Tibial artery (tissue), 4 donors: ENCODE measurements around the gene RNASEH2A.
A peak's percentile ranks its signal among the peaks of the same experiment; 100 is the strongest.

ENCODE experiments used
- DNase-seq, 2 donors: peaks; one replicate each; pipeline ENCODE4 v3.0.0-alpha.2; 2019
- H3K27ac ChIP-seq, 2 donors: fragments of 200-600 bp; sonication (generic) in 1 of 2; 1 replicate in 1 of 2; 2 replicates in 1 of 2; pipeline ENCODE4 v1.5.1; 2018 to 2019; ENCODE audit warnings: mild to moderate bottlenecking in 1 of 2
- H3K27me3 ChIP-seq, 2 donors: fragments of 200-600 bp; sonication (generic) in 1 of 2; one replicate each; pipeline versions ENCODE4 v1.5.1 to v1.6.0; 2016 to 2019
- H3K36me3 ChIP-seq, 3 donors: fragments of 200-600 bp; sonication (generic) in 2 of 3; one replicate each; pipeline ENCODE4 v1.5.1; 2016 to 2019; ENCODE audit warnings: mild to moderate bottlenecking in 2 of 3
- H3K4me1 ChIP-seq, 4 donors: fragments of 200-600 bp; sonication (generic) in 2 of 4; 1 replicate in 3 of 4; 2 replicates in 1 of 4; pipeline ENCODE4 v1.5.1; 2016 to 2019
- H3K4me3 ChIP-seq, 2 donors: fragments of 200-600 bp; sonication (generic) in 1 of 2; 1 replicate in 1 of 2; 2 replicates in 1 of 2; pipeline ENCODE4 v1.5.1; 2018 to 2019; ENCODE audit warnings: mild to moderate bottlenecking in 2 of 2
- H3K9me3 ChIP-seq, 3 donors: fragments of 200-600 bp; sonication (generic) in 1 of 3; one replicate each; pipeline ENCODE4 v1.5.1; 2016 to 2019
- intact Hi-C: fragments of 100-400 bp; cut with DNase I; formaldehyde crosslinking; loops from one replicate; pipeline ENCODE4 v1.15.0; 2023; ENCODE audit warnings: low total_unique reads
- TF ChIP-seq, protein P1 (sequence below), 2 experiments: fragments of 200-600 bp in 1 of 2; fragments of 450-650 bp in 1 of 2; IDR thresholded peaks; one replicate each; pipeline ENCODE4 v1.5.1; 2017 to 2019; ENCODE audit warnings: antibody characterized with exemption in 2 of 2, mild to moderate bottlenecking in 1 of 2, moderate library complexity in 1 of 2

The RNASEH2A gene

GRCh38 chr19:12785431-12786031, 20.9 kb upstream of the RNASEH2A start:
- H3K4me3 ChIP-seq: no peak overlapping the region
- TF ChIP-seq, protein P1, sequence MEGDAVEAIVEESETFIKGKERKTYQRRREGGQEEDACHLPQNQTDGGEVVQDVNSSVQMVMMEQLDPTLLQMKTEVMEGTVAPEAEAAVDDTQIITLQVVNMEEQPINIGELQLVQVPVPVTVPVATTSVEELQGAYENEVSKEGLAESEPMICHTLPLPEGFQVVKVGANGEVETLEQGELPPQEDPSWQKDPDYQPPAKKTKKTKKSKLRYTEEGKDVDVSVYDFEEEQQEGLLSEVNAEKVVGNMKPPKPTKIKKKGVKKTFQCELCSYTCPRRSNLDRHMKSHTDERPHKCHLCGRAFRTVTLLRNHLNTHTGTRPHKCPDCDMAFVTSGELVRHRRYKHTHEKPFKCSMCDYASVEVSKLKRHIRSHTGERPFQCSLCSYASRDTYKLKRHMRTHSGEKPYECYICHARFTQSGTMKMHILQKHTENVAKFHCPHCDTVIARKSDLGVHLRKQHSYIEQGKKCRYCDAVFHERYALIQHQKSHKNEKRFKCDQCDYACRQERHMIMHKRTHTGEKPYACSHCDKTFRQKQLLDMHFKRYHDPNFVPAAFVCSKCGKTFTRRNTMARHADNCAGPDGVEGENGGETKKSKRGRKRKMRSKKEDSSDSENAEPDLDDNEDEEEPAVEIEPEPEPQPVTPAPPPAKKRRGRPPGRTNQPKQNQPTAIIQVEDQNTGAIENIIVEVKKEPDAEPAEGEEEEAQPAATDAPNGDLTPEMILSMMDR (IDR thresholded peaks at IDR 0.05): no peak
- peaks cover 5 to 75% (median 71%) of the 10 kb centered on the region in 4 donors for H3K4me1 ChIP-seq
- no peaks in the 10 kb centered on the region for H3K36me3 ChIP-seq
- intact Hi-C loops: no loop called here
- peak overlapping the region; percentile 98 to 99 for H3K27ac ChIP-seq
- H3K9me3 ChIP-seq: no peaks in the 10 kb centered on the region
- H3K27me3 ChIP-seq: no peaks in the 10 kb centered on the region
- no peak for DNase-seq

DNA sequence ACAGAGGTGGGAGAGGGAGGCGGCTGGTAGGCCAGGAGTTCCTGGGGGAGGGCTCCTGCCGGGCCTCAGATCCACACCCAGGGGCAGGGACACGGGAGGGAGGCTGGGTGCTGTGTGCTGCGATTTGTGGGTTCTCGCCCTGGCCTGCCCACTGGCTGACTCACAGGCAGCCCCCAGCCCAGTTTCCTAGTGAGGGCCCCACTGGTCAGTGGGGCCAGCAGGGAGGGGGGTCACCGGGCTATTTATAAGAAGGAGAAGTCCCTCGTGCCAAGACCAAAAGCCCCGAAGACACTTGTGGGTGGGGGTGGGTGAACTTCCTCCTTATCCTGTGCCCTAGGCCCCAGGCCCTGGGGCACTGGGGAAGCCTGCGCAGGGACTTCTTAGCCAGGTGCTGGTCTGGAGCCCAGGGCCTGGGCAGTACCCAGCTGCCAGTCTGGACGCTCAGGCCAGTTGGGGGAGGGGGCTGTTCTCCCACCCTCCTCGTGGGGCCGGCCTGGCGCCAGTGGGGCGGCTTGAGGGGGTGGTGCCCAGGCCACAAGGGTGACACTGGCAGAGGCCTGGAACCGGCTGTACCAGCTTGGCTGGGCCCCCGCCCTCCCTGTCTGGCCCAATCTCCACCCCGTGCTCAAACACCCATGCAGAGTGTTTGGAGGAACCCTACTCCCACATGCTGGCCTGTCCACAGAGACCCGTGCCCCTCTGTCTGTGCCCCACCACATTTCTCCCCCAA, 20.1 kb upstream of the RNASEH2A start:
- Histone ChIP-seq H3K9me3 (no peaks in the 10 kb centered on the region), H3K4me3 (no peak overlapping the region), H3K27me3 (no peaks in the 10 kb centered on the region), H3K4me1 (peaks cover 5 to 80% (median 73%) of the 10 kb centered on the region in 4 donors), H3K36me3 (no peaks in the 10 kb centered on the region), H3K27ac (peak overlapping the region; percentile 98 to 99)
- DNase-seq: peak; percentile 79 to 95
- TF ChIP-seq, protein P1 (IDR thresholded peaks at IDR 0.05): no peak
- intact Hi-C loops: no loop called here

DNA sequence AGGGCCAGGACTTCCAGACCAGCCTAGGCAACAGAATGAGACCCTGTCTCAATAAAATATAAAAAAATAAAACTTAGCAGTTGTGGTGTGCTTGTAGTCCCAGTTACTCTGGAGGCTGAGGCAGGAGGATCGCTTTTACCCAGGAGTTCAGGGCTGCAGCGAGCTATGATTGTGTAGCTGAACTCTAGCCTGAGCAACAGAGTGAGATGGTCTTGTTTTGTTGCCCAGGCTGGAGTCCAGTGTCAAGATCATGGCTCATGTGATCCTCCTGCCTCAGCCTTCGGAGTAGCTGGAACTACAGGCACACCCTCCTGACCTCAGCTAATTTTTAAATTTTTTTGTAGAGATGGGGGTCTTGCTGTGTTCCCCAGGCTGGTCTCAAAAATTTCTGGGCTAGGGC, 19.4 kb upstream of the RNASEH2A start:
- DNase-seq: no peak
- no peaks in the 10 kb centered on the region for H3K27me3 ChIP-seq
- H3K4me1 ChIP-seq: peaks cover 5 to 77% (median 71%) of the 10 kb centered on the region in 4 donors
- H3K4me3 ChIP-seq: no peak overlapping the region
- TF ChIP-seq, protein P1 (IDR thresholded peaks at IDR 0.05): no peak
- peaks cover 0 to 1% (median under 1%) of the 10 kb centered on the region in 3 donors for H3K36me3 ChIP-seq
- H3K9me3 ChIP-seq: no peaks in the 10 kb centered on the region
- intact Hi-C loops: no loop called here
- H3K27ac ChIP-seq: peak overlapping the region; percentile 98 to 99

DNA sequence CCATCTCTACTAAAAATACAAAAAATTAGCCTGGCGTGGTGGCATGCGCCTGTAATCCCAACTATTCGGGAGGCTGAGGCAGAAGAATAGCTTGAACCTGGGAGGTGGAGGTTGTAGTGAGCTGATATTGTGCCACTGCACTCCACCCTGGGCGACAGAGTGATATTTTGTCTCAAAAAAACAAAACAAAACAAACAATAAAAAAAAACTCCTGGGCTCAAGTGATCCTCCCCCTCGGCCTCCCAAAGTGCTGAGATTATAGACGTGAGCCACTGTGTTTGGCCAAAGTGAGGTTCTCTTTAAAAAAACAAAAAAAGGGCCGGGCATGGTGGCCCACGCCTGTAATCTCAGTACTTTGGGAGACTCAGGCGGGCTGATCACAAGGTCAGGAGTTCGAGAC, 18.9 kb upstream of the RNASEH2A start:
- TF ChIP-seq, protein P1 (IDR thresholded peaks at IDR 0.05): no peak
- peaks cover 5 to 75% (median 68%) of the 10 kb centered on the region in 4 donors for H3K4me1 ChIP-seq
- peak overlapping the region; percentile 98 to 99 for H3K27ac ChIP-seq
- intact Hi-C loops: no loop called here
- H3K36me3 ChIP-seq: peaks cover 0 to 6% (median 5%) of the 10 kb centered on the region in 3 donors
- H3K4me3 ChIP-seq: no peak overlapping the region
- DNase-seq: no peak
- H3K27me3 ChIP-seq: no peaks in the 10 kb centered on the region
- no peaks in the 10 kb centered on the region for H3K9me3 ChIP-seq

GRCh38 chr19:12788042-12788681, 18.2 kb upstream of the RNASEH2A start:
- intact Hi-C loops: no loop called here
- Histone ChIP-seq H3K27ac (peak overlapping the region; percentile 98 to 99), H3K27me3 (no peaks in the 10 kb centered on the region), H3K9me3 (no peaks in the 10 kb centered on the region), H3K36me3 (peaks cover 0 to 13% (median 9%) of the 10 kb centered on the region in 3 donors), H3K4me3 (peak overlapping the region; percentile 86 to 96), H3K4me1 (peaks cover 5 to 70% (median 63%) of the 10 kb centered on the region in 4 donors)
- TF ChIP-seq, protein P1 (IDR thresholded peaks at IDR 0.05): no peak
- DNase-seq: no peak
